ENCODE results near the gene KLHL29.

GRCh38 chr2:23685181-23685580 lies 300.2 kb downstream of the KLHL29 start:
- TF ChIP-seq CTCF (conservative IDR thresholded peaks at IDR 0.05; ENCODE audit: low read depth, low read length), result no peak
- TF ChIP-seq EZH2 (IDR thresholded peaks at IDR 0.05; ENCODE audit: borderline replicate concordance, low read depth, low read length, poor library complexity, severe bottlenecking), result no peak
